MM.1S (cell line): Measurements from ENCODE around the gene LRRTM4.

Source experiments
- DNase-seq: peaks from one replicate; pipeline ENCODE4 v3.0.0-alpha.2; 2015
- H2AFZ ChIP-seq: fragments of 300-600 bp; sonication (generic); 2 replicates; pipeline ENCODE4 v1.6.0; 2016; ENCODE audit warnings: antibody characterized with exemption, low read length
- H3F3A ChIP-seq: fragments of 300-600 bp; sonication (generic); 2 replicates; pipeline ENCODE4 v1.6.1; 2016; ENCODE audit warnings: mild to moderate bottlenecking, antibody characterized with exemption, low read length, moderate library complexity, mixed read lengths; ENCODE audit not compliant: insufficient read depth
- H3K27ac ChIP-seq: fragments of 300-600 bp; sonication (generic); 2 replicates; pipeline ENCODE4 v1.5.1; 2016; ENCODE audit warnings: mild to moderate bottlenecking, low read length
- H3K27me3 ChIP-seq: fragments of 300-600 bp; sonication (generic); replicated peaks from 2 replicates; pipeline ENCODE4 v1.6.0; 2016; ENCODE audit warnings: low read length; ENCODE audit not compliant: insufficient read depth
- H3K36me3 ChIP-seq: fragments of 300-600 bp; sonication (generic); replicated peaks from 2 replicates; pipeline ENCODE4 v1.6.1; 2016; ENCODE audit warnings: mild to moderate bottlenecking, low read length, mixed read lengths; ENCODE audit not compliant: insufficient read depth
- H3K4me1 ChIP-seq: fragments of 300-600 bp; sonication (generic); 2 replicates; pipeline ENCODE4 v1.6.1; 2016; ENCODE audit warnings: low read length, mixed read lengths
- H3K4me2 ChIP-seq: fragments of 300-600 bp; sonication (generic); 2 replicates; pipeline ENCODE4 v1.6.0; 2016; ENCODE audit warnings: low read depth, low read length
- H3K4me3 ChIP-seq: fragments of 300-600 bp; sonication (generic); 2 replicates; pipeline ENCODE4 v1.5.1; 2016; ENCODE audit warnings: low read length, mixed read lengths
- H3K79me2 ChIP-seq: fragments of 300-600 bp; sonication (generic); 2 replicates; pipeline ENCODE4 v1.6.1; 2016; ENCODE audit warnings: mixed run types, low read length, mixed read lengths
- H3K9ac ChIP-seq: fragments of 300-600 bp; sonication (generic); 2 replicates; pipeline ENCODE4 v1.6.1; 2016; ENCODE audit warnings: low read length, mixed read lengths
- H3K9me2 ChIP-seq: fragments of 300-600 bp; sonication (generic); replicated peaks from 2 replicates; pipeline ENCODE4 v1.6.1; 2016; ENCODE audit warnings: mild to moderate bottlenecking, low read length, mixed read lengths; ENCODE audit not compliant: insufficient read depth
- H3K9me3 ChIP-seq: fragments of 300-600 bp; sonication (generic); replicated peaks from 2 replicates; pipeline ENCODE4 v1.6.1; 2016; ENCODE audit warnings: mild to moderate bottlenecking, low read length, mixed read lengths; ENCODE audit not compliant: insufficient read depth
- H4K20me1 ChIP-seq: fragments of 300-600 bp; sonication (generic); 2 replicates; pipeline ENCODE4 v1.6.1; 2016; ENCODE audit warnings: mild to moderate bottlenecking, low read length, moderate library complexity, mixed read lengths; ENCODE audit not compliant: insufficient read depth
- CTCF ChIP-seq: fragments of 300-600 bp; sonication (generic); IDR thresholded peaks from 2 replicates; pipeline ENCODE4 v1.5.1; 2016; ENCODE audit warnings: antibody characterized with exemption, low read length, mixed read lengths
- EZH2 ChIP-seq: fragments of 300-600 bp; sonication (generic); optimal IDR thresholded peaks from 2 replicates; pipeline ENCODE3; 2017; ENCODE audit warnings: low read depth, mild to moderate bottlenecking, antibody characterized with exemption, low read length, mixed read lengths
- EZH2phosphoT487 ChIP-seq: fragments of 300-600 bp; sonication (generic); IDR thresholded peaks from 2 replicates; pipeline ENCODE4 v1.6.1; 2018; ENCODE audit warnings: antibody characterized with exemption, low read length

Gene LRRTM4

GRCh38 chr2:77193858-77194448 is 328.2 kb downstream of the LRRTM4 start:
- Histone ChIP-seq H3K4me3 (no peak overlapping the region), H3K4me2 (no peak overlapping the region), H3K9me2 (no peaks in the 10 kb centered on the region), H3K27me3 (no peaks in the 10 kb centered on the region), H3K79me2 (no peaks in the 10 kb centered on the region), H3K9me3 (no peaks in the 10 kb centered on the region), H4K20me1 (no peaks in the 10 kb centered on the region), H3K9ac (no peak overlapping the region), H2AFZ (no peak overlapping the region), H3K27ac (no peak overlapping the region), H3K4me1 (no peaks in the 10 kb centered on the region), H3K36me3 (no peaks in the 10 kb centered on the region), H3F3A (no peaks in the 10 kb centered on the region)
- TF ChIP-seq EZH2 (no peak), EZH2phosphoT487 (no peak), CTCF (no peak)
- DNase-seq, result no peak

GRCh38 chr2:77192811-77193289 is 329.3 kb downstream of the LRRTM4 start:
- H3K36me3 ChIP-seq, result no peaks in the 10 kb centered on the region
- no peaks in the 10 kb centered on the region for H3K27me3 ChIP-seq
- no peak overlapping the region for H3K4me2 ChIP-seq
- H2AFZ ChIP-seq, result no peak overlapping the region
- no peaks in the 10 kb centered on the region for H3K79me2 ChIP-seq
- no peak overlapping the region for H3K27ac ChIP-seq
- H3F3A ChIP-seq, result no peaks in the 10 kb centered on the region
- H3K9ac ChIP-seq, result no peak overlapping the region
- DNase-seq, result no peak
- H4K20me1 ChIP-seq, result no peaks in the 10 kb centered on the region
- H3K9me3 ChIP-seq, result no peaks in the 10 kb centered on the region
- H3K9me2 ChIP-seq, result no peaks in the 10 kb centered on the region
- H3K4me3 ChIP-seq, result no peak overlapping the region
- H3K4me1 ChIP-seq, result no peaks in the 10 kb centered on the region
- TF ChIP-seq EZH2phosphoT487, result no peak
- TF ChIP-seq EZH2, result no peak
- no peak for TF ChIP-seq CTCF

GRCh38 chr2:77191665-77192064 is 330.5 kb downstream of the LRRTM4 start:
- TF ChIP-seq EZH2, result no peak
- no peak for TF ChIP-seq CTCF
- no peak for TF ChIP-seq EZH2phosphoT487
- DNase-seq, result no peak
- Histone ChIP-seq H3K9me3 (no peaks in the 10 kb centered on the region), H3K27ac (no peak overlapping the region), H3K4me3 (no peak overlapping the region), H3K79me2 (no peaks in the 10 kb centered on the region), H3K27me3 (no peaks in the 10 kb centered on the region), H2AFZ (no peak overlapping the region), H3K36me3 (no peaks in the 10 kb centered on the region), H4K20me1 (no peaks in the 10 kb centered on the region), H3K9ac (no peak overlapping the region), H3K9me2 (no peaks in the 10 kb centered on the region), H3K4me1 (no peaks in the 10 kb centered on the region), H3F3A (no peaks in the 10 kb centered on the region), H3K4me2 (no peak overlapping the region)
